ENCODE measurements around the gene KCNIP1. TPM values are rescaled to one million over a fixed set of nuclear protein-coding genes. Genes with fewer than 3 reads are reported as not detected.

Gene KCNIP1
- total RNA-seq, 1 donor from 2014 or later, result 8.7 TPM

- TF ChIP-seq CTCF (IDR thresholded peaks at IDR 0.05), result no peak
- H3K4me1 Mint-ChIP-seq (ENCODE audit: low read depth), result no peaks in the 10 kb centered on the region
- H3K4me3 Mint-ChIP-seq (ENCODE audit: unreplicated experiment), result no peak overlapping the region
- DNase-seq (ENCODE audit: low spot score), result no peak
- H3K27me3 Mint-ChIP-seq (ENCODE audit: low read depth), result peaks cover 19% of the 10 kb centered on the region
- no peak overlapping the region for H3K27ac Mint-ChIP-seq (ENCODE audit: unreplicated experiment)
- peaks cover 21% of the 10 kb centered on the region for H3K9me3 Mint-ChIP-seq (ENCODE audit: low read depth)
- peaks cover 8% of the 10 kb centered on the region for H3K36me3 Mint-ChIP-seq (ENCODE audit: low read depth)
Measured at GRCh38 chr5:170709640-170710039, 205.8 kb downstream of the KCNIP1 start.

GRCh38 chr5:170711300-170711699 lies 207.5 kb downstream of the KCNIP1 start:
- no peak for DNase-seq (ENCODE audit: low spot score)
- no peak for TF ChIP-seq CTCF (IDR thresholded peaks at IDR 0.05)
- no peak overlapping the region for H3K27ac Mint-ChIP-seq (ENCODE audit: unreplicated experiment)
- peaks cover 21% of the 10 kb centered on the region for H3K9me3 Mint-ChIP-seq (ENCODE audit: low read depth)
- no peak overlapping the region for H3K4me3 Mint-ChIP-seq (ENCODE audit: unreplicated experiment)
- no peaks in the 10 kb centered on the region for H3K4me1 Mint-ChIP-seq (ENCODE audit: low read depth)
- peaks cover 23% of the 10 kb centered on the region for H3K27me3 Mint-ChIP-seq (ENCODE audit: low read depth)
- H3K36me3 Mint-ChIP-seq (ENCODE audit: low read depth), result peaks cover 8% of the 10 kb centered on the region

DNA sequence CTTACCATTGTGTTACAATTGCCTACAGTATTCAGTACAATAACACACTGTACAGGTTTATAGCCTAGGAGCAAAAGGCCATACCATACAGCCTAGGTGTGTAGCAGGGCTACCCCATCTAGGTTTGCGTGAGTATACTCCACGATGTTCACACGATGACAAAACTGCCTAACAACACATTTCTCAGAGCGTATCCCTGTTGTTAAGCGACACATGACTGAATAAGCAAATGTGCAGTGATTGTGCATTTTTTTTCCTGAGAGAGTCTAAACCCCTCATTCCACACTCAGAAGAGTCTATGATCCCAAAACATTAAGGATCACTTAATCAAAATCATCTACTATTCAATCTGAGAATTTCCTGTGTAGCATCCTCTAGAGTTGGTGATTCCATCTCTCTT lies 211.3 kb downstream of the KCNIP1 start:
- H3K27ac Mint-ChIP-seq (ENCODE audit: unreplicated experiment), result no peak overlapping the region
- peaks cover 20% of the 10 kb centered on the region for H3K27me3 Mint-ChIP-seq (ENCODE audit: low read depth)
- no peak for TF ChIP-seq CTCF (IDR thresholded peaks at IDR 0.05)
- no peaks in the 10 kb centered on the region for H3K4me1 Mint-ChIP-seq (ENCODE audit: low read depth)
- no peak overlapping the region for H3K4me3 Mint-ChIP-seq (ENCODE audit: unreplicated experiment)
- H3K9me3 Mint-ChIP-seq (ENCODE audit: low read depth), result peaks cover 10% of the 10 kb centered on the region
- no peak for DNase-seq (ENCODE audit: low spot score)
- H3K36me3 Mint-ChIP-seq (ENCODE audit: low read depth), result peaks cover 7% of the 10 kb centered on the region

GRCh38 chr5:170716396-170716795 lies 212.6 kb downstream of the KCNIP1 start:
- peaks cover 12% of the 10 kb centered on the region for H3K27me3 Mint-ChIP-seq (ENCODE audit: low read depth)
- no peaks in the 10 kb centered on the region for H3K4me1 Mint-ChIP-seq (ENCODE audit: low read depth)
- no peak overlapping the region for H3K27ac Mint-ChIP-seq (ENCODE audit: unreplicated experiment)
- H3K36me3 Mint-ChIP-seq (ENCODE audit: low read depth), result peaks cover under 1% of the 10 kb centered on the region
- TF ChIP-seq CTCF (IDR thresholded peaks at IDR 0.05), result no peak
- peaks cover under 1% of the 10 kb centered on the region for H3K9me3 Mint-ChIP-seq (ENCODE audit: low read depth)
- H3K4me3 Mint-ChIP-seq (ENCODE audit: unreplicated experiment), result no peak overlapping the region
- no peak for DNase-seq (ENCODE audit: low spot score)

- TF ChIP-seq CTCF (IDR thresholded peaks at IDR 0.05), result no peak
- peaks cover 12% of the 10 kb centered on the region for H3K27me3 Mint-ChIP-seq (ENCODE audit: low read depth)
Measured at GRCh38 chr5:170719551-170719950, 215.7 kb downstream of the KCNIP1 start.

More at GRCh38 chr5:170719551-170719950, 215.7 kb downstream of the KCNIP1 start:
- H3K36me3 Mint-ChIP-seq (ENCODE audit: low read depth), result peaks cover 6% of the 10 kb centered on the region
- H3K9me3 Mint-ChIP-seq (ENCODE audit: low read depth), result peaks cover 12% of the 10 kb centered on the region
- no peak for DNase-seq (ENCODE audit: low spot score)
- H3K4me1 Mint-ChIP-seq (ENCODE audit: low read depth), result no peaks in the 10 kb centered on the region
- no peak overlapping the region for H3K27ac Mint-ChIP-seq (ENCODE audit: unreplicated experiment)
- H3K4me3 Mint-ChIP-seq (ENCODE audit: unreplicated experiment), result no peak overlapping the region
